H1 (cell line): ENCODE data around the gene PDCD10. TPM values are rescaled to one million over a fixed set of nuclear protein-coding genes. Genes with fewer than 3 reads are reported as not detected.

Experiments
- BCL11A ChIP-seq, 2 experiments: IDR thresholded peaks; one replicate each; pipeline ENCODE4 v1.6.1; 2011; ENCODE audit warnings: low read depth in 2 of 2, low read length in 2 of 2, mild to moderate bottlenecking in 2 of 2
- CHD7 ChIP-seq: fragments of 300-600 bp; sonication (generic); IDR thresholded peaks from 2 replicates; pipeline ENCODE4 v1.7.1; 2012; ENCODE audit warnings: low read length, moderate library complexity, mild to moderate bottlenecking, inconsistent platforms; ENCODE audit not compliant: insufficient replicate concordance
- GABPA ChIP-seq: IDR thresholded peaks from 2 replicates; pipeline ENCODE4 v1.6.1; 2011; ENCODE audit warnings: mild to moderate bottlenecking, low read length, moderate library complexity, borderline replicate concordance; ENCODE audit not compliant: insufficient read depth
- polyA plus RNA-seq, 7 experiments: library from polyadenylated mRNA; depleted of rRNA in 3 of 7; stranded (reverse) in 5 of 7; unstranded in 2 of 7; fragments of >200 nt in 5 of 7; fragments of 200-250 nt in 2 of 7; gene quantifications; 1 replicate in 5 of 7; 2 replicates in 1 of 7; 4 replicates in 1 of 7; pipeline versions ENCODE4 v1.2.1 to v1.2.3, GENCODE V29; 2011 to 2013; ENCODE audit warnings: missing spikeins in 2 of 7, mixed read lengths in 2 of 7
- total RNA-seq: library from RNA; stranded (reverse); fragmentation: NEBNext Ultra II Directional; extraction: Animal tissue kit (Norgen Biotek cat#: 25700); gene quantifications from 2 replicates; pipeline ENCODE4 v1.2.1, GENCODE V29; 2021

Gene PDCD10
- total and polyA plus RNA-seq, 2 of the 8 experiments (the other 6 are each of a cell fraction or from before 2014, with no cell fraction given), result 52.0 to 76.6 TPM

- TF ChIP-seq CHD7, result no peak
- TF ChIP-seq GABPA, result no peak
- no peak for TF ChIP-seq BCL11A (IDR thresholded peaks at IDR 0.05; ENCODE audit: low read depth in 2 of 2, low read length in 2 of 2)
- TF ChIP-seq, all 59 proteins: peak for 0
Observed at GRCh38 chr3:167749728-167750127, 15.0 kb upstream of the PDCD10 start (continued).
